Activated T-cell treated with anti-CD3 and anti-CD28 coated beads, Interleukin-2, amount 50 U/mL, for 4 hours (primary cell): ENCODE results near the gene ASXL1. TPM values are rescaled to one million over a fixed set of nuclear protein-coding genes. Genes with fewer than 3 reads are reported as not detected.
A peak's percentile ranks its signal among the peaks of the same experiment; 100 is the strongest.

Experiments
- ATAC-seq, 2 donors: fragments of 200-7000 bp; cut with Tn5 transposase; one replicate each; pipeline ENCODE4 v1.10.0; 2021
- DNase-seq: peaks from one replicate; pipeline ENCODE4 v3.0.0-alpha.2; 2020
- H3K27me3 Mint-ChIP-seq: one replicate; pipeline ENCODE4 v1.8.0; 2021; ENCODE audit warnings: low read depth, mixed read lengths
- H3K36me3 Mint-ChIP-seq: one replicate; pipeline ENCODE4 v1.8.0; 2022; ENCODE audit warnings: mixed read lengths; ENCODE audit not compliant: insufficient read depth
- H3K4me1 Mint-ChIP-seq: one replicate; pipeline ENCODE4 v1.8.0; 2021; ENCODE audit warnings: low read depth, mixed read lengths
- H3K4me3 Mint-ChIP-seq: one replicate; pipeline ENCODE4 v1.8.0; 2021; ENCODE audit warnings: mild to moderate bottlenecking, moderate library complexity, mixed read lengths
- H3K9me3 Mint-ChIP-seq: one replicate; pipeline ENCODE4 v1.8.0; 2021; ENCODE audit warnings: mixed read lengths
- total RNA-seq, 3 donors: library from RNA; stranded (reverse); gene quantifications; one replicate each; pipeline ENCODE4 v1.2.1, GENCODE V29; 2021

Gene ASXL1
- total RNA-seq, 3 donors from 2014 or later = 138 to 194 (median 149) TPM

GRCh38 chr20:32429343-32429742, 71.2 kb downstream of the ASXL1 start:
- Mint-ChIP-seq H3K4me1 (peaks cover 4% of the 10 kb centered on the region), H3K4me3 (no peak overlapping the region), H3K9me3 (no peaks in the 10 kb centered on the region), H3K27me3 (no peaks in the 10 kb centered on the region), H3K36me3 (peaks cover 51% of the 10 kb centered on the region)
- ATAC-seq (no peak), DNase-seq (no peak)

- Mint-ChIP-seq H3K4me1 (peaks cover 4% of the 10 kb centered on the region), H3K4me3 (no peak overlapping the region), H3K36me3 (peaks cover 51% of the 10 kb centered on the region), H3K9me3 (no peaks in the 10 kb centered on the region), H3K27me3 (no peaks in the 10 kb centered on the region)
- DNase-seq (no peak), ATAC-seq (no peak)
These were observed 71.7 kb downstream of the ASXL1 start for GRCh38 chr20:32429745-32430360.

GRCh38 chr20:32431457-32431856, 73.3 kb downstream of the ASXL1 start:
- ATAC-seq (no peak), DNase-seq (no peak)
- peaks cover 58% of the 10 kb centered on the region for H3K36me3 Mint-ChIP-seq
- no peak overlapping the region for H3K4me3 Mint-ChIP-seq
- peaks cover 2% of the 10 kb centered on the region for H3K4me1 Mint-ChIP-seq
- no peaks in the 10 kb centered on the region for H3K27me3 Mint-ChIP-seq
- H3K9me3 Mint-ChIP-seq = no peaks in the 10 kb centered on the region

GRCh38 chr20:32432277-32432676, 74.1 kb downstream of the ASXL1 start:
- ATAC-seq = no peak
- no peak for DNase-seq
- Mint-ChIP-seq H3K4me1 (peaks cover under 1% of the 10 kb centered on the region), H3K9me3 (no peaks in the 10 kb centered on the region), H3K27me3 (no peaks in the 10 kb centered on the region), H3K36me3 (peaks cover 61% of the 10 kb centered on the region), H3K4me3 (no peak overlapping the region)

GRCh38 chr20:32433311-32434021, 75.3 kb downstream of the ASXL1 start:
- DNase-seq (no peak), ATAC-seq (no peak)
- Mint-ChIP-seq H3K4me3 (no peak overlapping the region), H3K27me3 (no peaks in the 10 kb centered on the region), H3K9me3 (no peaks in the 10 kb centered on the region), H3K4me1 (no peaks in the 10 kb centered on the region), H3K36me3 (peaks cover 53% of the 10 kb centered on the region)

- DNase-seq (no peak), ATAC-seq (no peak)
- Mint-ChIP-seq H3K4me1 (peaks cover 7% of the 10 kb centered on the region), H3K27me3 (no peaks in the 10 kb centered on the region), H3K9me3 (no peaks in the 10 kb centered on the region), H3K36me3 (peaks cover 51% of the 10 kb centered on the region), H3K4me3 (no peak overlapping the region)
These were observed 76.3 kb downstream of the ASXL1 start for GRCh38 chr20:32434434-32434833.

GRCh38 chr20:32435449-32436107, 77.4 kb downstream of the ASXL1 start:
- peaks cover 7% of the 10 kb centered on the region for H3K4me1 Mint-ChIP-seq
- no peaks in the 10 kb centered on the region for H3K9me3 Mint-ChIP-seq
- peaks cover 52% of the 10 kb centered on the region for H3K36me3 Mint-ChIP-seq
- DNase-seq (no peak), ATAC-seq (no peak)
- H3K27me3 Mint-ChIP-seq = no peaks in the 10 kb centered on the region
- H3K4me3 Mint-ChIP-seq = no peak overlapping the region

- H3K36me3 Mint-ChIP-seq = peaks cover 55% of the 10 kb centered on the region
- ATAC-seq = no peak
These were observed 78.2 kb downstream of the ASXL1 start for GRCh38 chr20:32436142-32436861.

GRCh38 chr20:32436968-32437367, 78.8 kb downstream of the ASXL1 start:
- Mint-ChIP-seq H3K36me3 (peaks cover 50% of the 10 kb centered on the region), H3K9me3 (no peaks in the 10 kb centered on the region), H3K4me3 (no peak overlapping the region), H3K4me1 (peaks cover 7% of the 10 kb centered on the region), H3K27me3 (no peaks in the 10 kb centered on the region)
- ATAC-seq (no peak), DNase-seq (no peak)

More at GRCh38 chr20:32436142-32436861, 78.2 kb downstream of the ASXL1 start:
- Mint-ChIP-seq H3K9me3 (no peaks in the 10 kb centered on the region), H3K4me3 (no peak overlapping the region), H3K27me3 (no peaks in the 10 kb centered on the region), H3K4me1 (peaks cover 7% of the 10 kb centered on the region)
- no peak for DNase-seq

GRCh38 chr20:32437391-32438074, 79.4 kb downstream of the ASXL1 start:
- no peaks in the 10 kb centered on the region for H3K9me3 Mint-ChIP-seq
- H3K36me3 Mint-ChIP-seq = peaks cover 47% of the 10 kb centered on the region
- H3K4me1 Mint-ChIP-seq = peaks cover 7% of the 10 kb centered on the region
- H3K4me3 Mint-ChIP-seq = no peak overlapping the region
- no peak for ATAC-seq
- no peak for DNase-seq
- H3K27me3 Mint-ChIP-seq = no peaks in the 10 kb centered on the region

- Mint-ChIP-seq H3K4me1 (peaks cover 12% of the 10 kb centered on the region), H3K9me3 (no peaks in the 10 kb centered on the region), H3K4me3 (no peak overlapping the region), H3K27me3 (no peaks in the 10 kb centered on the region), H3K36me3 (peaks cover 42% of the 10 kb centered on the region)
- no peak for DNase-seq
- ATAC-seq = no peak
These were observed 80.3 kb downstream of the ASXL1 start for GRCh38 chr20:32438331-32438858.

- H3K36me3 Mint-ChIP-seq = peaks cover 35% of the 10 kb centered on the region
- no peaks in the 10 kb centered on the region for H3K9me3 Mint-ChIP-seq
- DNase-seq = no peak
- peaks cover 19% of the 10 kb centered on the region for H3K4me1 Mint-ChIP-seq
- H3K4me3 Mint-ChIP-seq = no peak overlapping the region
- ATAC-seq = peak; percentile 85 to 87
- H3K27me3 Mint-ChIP-seq = no peaks in the 10 kb centered on the region
These were observed 81.2 kb downstream of the ASXL1 start for GRCh38 chr20:32439132-32439829.

GRCh38 chr20:32440069-32440757, 82.1 kb downstream of the ASXL1 start:
- Mint-ChIP-seq H3K4me1 (peaks cover 19% of the 10 kb centered on the region), H3K9me3 (no peaks in the 10 kb centered on the region), H3K36me3 (peaks cover 33% of the 10 kb centered on the region), H3K27me3 (no peaks in the 10 kb centered on the region), H3K4me3 (no peak overlapping the region)
- DNase-seq (no peak), ATAC-seq (no peak)
